Measurements from ENCODE around the gene LZTR1. TPM values are rescaled to one million over a fixed set of nuclear protein-coding genes. Genes with fewer than 3 reads are reported as not detected.
"Not testable (repeated sequence)": the region's sequence is repeated elsewhere in the genome, so short reads cannot be mapped to it uniquely, and the experiment has no call there.

LZTR1 gene
- total and polyA plus RNA-seq, 2 experiments from 2014 or later: 29.7 to 80.1 TPM

DNA sequence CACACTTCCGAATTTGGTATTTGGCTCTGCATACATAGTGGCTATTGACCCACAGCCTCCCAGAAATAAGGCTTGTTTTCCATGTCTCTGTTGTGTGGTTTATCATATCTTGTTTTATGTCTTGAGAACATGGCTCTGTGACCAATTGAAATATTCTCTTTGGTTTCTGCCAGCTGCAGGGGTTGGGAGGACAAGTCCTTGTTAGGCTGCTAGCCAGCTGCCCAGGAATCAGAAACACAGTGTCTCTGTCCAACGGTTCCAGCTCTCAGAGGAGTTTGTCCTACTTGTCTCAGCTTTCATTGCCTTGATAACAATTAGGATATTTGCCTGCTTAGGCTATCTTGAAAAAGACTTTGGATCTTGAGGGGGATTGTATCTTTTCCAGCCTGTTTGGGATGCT, 56.3 kb downstream of the LZTR1 start:
- no peak for TF ChIP-seq EZH2phosphoT487 (IDR thresholded peaks at IDR 0.05; ENCODE audit: insufficient read depth, low read depth)
- H2AFZ ChIP-seq: no peak overlapping the region; the same call in 1 of the 2 replicates
- peaks cover 23% of the 10 kb centered on the region for H3F3A ChIP-seq (ENCODE audit: insufficient read depth)
- peak; percentile 38 for DNase-seq
- H4K20me1 ChIP-seq (ENCODE audit: insufficient read depth): no peaks in the 10 kb centered on the region
- no peaks in the 10 kb centered on the region for H3K79me2 ChIP-seq (ENCODE audit: insufficient read depth)
- H3K4me2 ChIP-seq (ENCODE audit: unreplicated experiment): no peak overlapping the region
- 3 to 5% methylated on average over 2 of the region's 2 CpGs for WGBS, 2 experiments (ENCODE audit: low coverage in 1 of 2, low lambda C conversion rate in 2 of 2, missing lambda C conversion rate in 2 of 2)
- no peaks in the 10 kb centered on the region for H3K9me2 ChIP-seq (ENCODE audit: insufficient read depth)
- H3K27ac ChIP-seq: peak overlapping the region; percentile 70
- H3K36me3 ChIP-seq (ENCODE audit: low read depth): no peaks in the 10 kb centered on the region
- no peak overlapping the region for H3K9ac ChIP-seq
- peaks cover 23% of the 10 kb centered on the region for H3K4me1 ChIP-seq (ENCODE audit: insufficient read depth)
- no peaks in the 10 kb centered on the region for H3K9me3 ChIP-seq (ENCODE audit: low read depth)
- no peak overlapping the region for H3K4me3 ChIP-seq
- no peaks in the 10 kb centered on the region for H3K27me3 ChIP-seq (replicated peaks; ENCODE audit: insufficient read depth)
- in situ Hi-C loops (cut with MboI): no loop called here

- H2AFZ ChIP-seq; H3K36me3 ChIP-seq (ENCODE audit: low read depth); H3K27me3 ChIP-seq (replicated peaks; ENCODE audit: insufficient read depth); in situ Hi-C loops (cut with MboI); H3K9me3 ChIP-seq (ENCODE audit: low read depth); H3K27ac ChIP-seq; H4K20me1 ChIP-seq (ENCODE audit: insufficient read depth); H3K4me3 ChIP-seq; H3K4me2 ChIP-seq (ENCODE audit: unreplicated experiment); H3K79me2 ChIP-seq (ENCODE audit: insufficient read depth); DNase-seq; H3K9me2 ChIP-seq (ENCODE audit: insufficient read depth); H3K9ac ChIP-seq: not testable (repeated sequence)
- 93 to 95% methylated on average over 5 of the region's 5 CpGs for WGBS, 2 experiments (ENCODE audit: low coverage in 1 of 2, low lambda C conversion rate in 2 of 2, missing lambda C conversion rate in 2 of 2)
- Histone ChIP-seq H3K4me1 (ENCODE audit: insufficient read depth) (peaks cover 30% of the 10 kb centered on the region), H3F3A (ENCODE audit: insufficient read depth) (peaks cover 23% of the 10 kb centered on the region)
Measured at GRCh38 chr22:21039158-21039557, 57.1 kb downstream of the LZTR1 start.

- no peak overlapping the region for H3K9ac ChIP-seq
- DNase-seq: peak; percentile 80
- TF ChIP-seq EZH2 (IDR thresholded peaks at IDR 0.05; ENCODE audit: insufficient read depth, poor library complexity, severe bottlenecking) (no peak), EZH2phosphoT487 (IDR thresholded peaks at IDR 0.05; ENCODE audit: insufficient read depth, low read depth) (no peak)
- H3K4me1 ChIP-seq (ENCODE audit: insufficient read depth): peaks cover 43% of the 10 kb centered on the region
- no peak overlapping the region for H2AFZ ChIP-seq
- no peaks in the 10 kb centered on the region for H3K36me3 ChIP-seq (ENCODE audit: low read depth)
- WGBS, 2 experiments (ENCODE audit: low coverage in 1 of 2, low lambda C conversion rate in 2 of 2, missing lambda C conversion rate in 2 of 2): 60 to 63% methylated on average over 4 of the region's 4 CpGs
- peaks cover 23% of the 10 kb centered on the region for H3F3A ChIP-seq (ENCODE audit: insufficient read depth)
- no peaks in the 10 kb centered on the region for H3K9me3 ChIP-seq (ENCODE audit: low read depth)
- no peaks in the 10 kb centered on the region for H3K9me2 ChIP-seq (ENCODE audit: insufficient read depth)
- peak overlapping the region; percentile 2 for H3K4me2 ChIP-seq (ENCODE audit: unreplicated experiment)
- in situ Hi-C loops (cut with MboI): no loop called here
- H4K20me1 ChIP-seq (ENCODE audit: insufficient read depth): no peaks in the 10 kb centered on the region
- no peaks in the 10 kb centered on the region for H3K27me3 ChIP-seq (replicated peaks; ENCODE audit: insufficient read depth)
- H3K27ac ChIP-seq: peak overlapping the region; percentile 39; the same call in 1 of the 2 replicates
- H3K4me3 ChIP-seq: no peak overlapping the region
- no peaks in the 10 kb centered on the region for H3K79me2 ChIP-seq (ENCODE audit: insufficient read depth)
Measured at GRCh38 chr22:21041937-21042336, 59.8 kb downstream of the LZTR1 start.

DNA sequence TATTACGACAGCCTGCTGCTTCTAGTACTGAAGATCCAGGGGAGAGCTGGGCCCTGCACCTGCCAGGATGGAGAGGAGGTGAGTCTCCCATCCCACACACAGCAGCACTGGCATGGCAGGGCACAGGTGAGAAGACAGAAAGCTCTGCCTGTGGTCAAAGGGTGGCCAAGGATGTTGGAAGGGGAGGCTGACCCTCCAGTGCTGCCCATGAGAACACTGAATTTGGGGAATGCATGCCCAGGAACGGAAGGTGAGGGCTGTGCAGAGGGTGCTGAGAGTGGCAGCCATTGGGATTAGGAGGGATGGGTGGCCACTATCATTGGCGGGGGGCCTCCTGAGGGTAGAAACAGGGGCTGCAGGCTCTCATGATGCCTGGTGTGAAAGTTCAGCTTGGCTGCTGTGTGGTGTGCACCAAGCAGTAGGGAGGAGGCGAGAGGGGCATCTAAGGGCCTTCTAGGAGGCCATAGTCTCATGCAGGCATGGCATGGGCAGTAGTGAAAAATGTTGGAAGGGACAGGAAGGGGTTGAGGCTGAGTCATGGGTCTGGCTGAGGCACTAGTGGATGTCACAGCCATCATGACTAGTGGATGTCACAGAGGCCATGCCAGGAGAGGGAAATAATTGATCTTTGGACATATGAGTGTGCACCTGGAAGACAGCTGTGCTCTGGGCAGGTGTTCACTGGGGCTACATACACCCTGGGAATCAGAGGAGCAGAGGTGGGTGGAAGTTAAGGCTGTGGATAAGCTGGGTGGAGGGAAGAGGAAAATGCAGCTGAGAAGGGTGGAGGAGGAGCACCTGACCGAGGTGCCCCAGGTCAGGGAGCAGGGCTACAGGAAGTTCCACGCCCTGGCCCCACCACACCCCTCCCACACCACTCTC, 61.1 kb downstream of the LZTR1 start:
- Histone ChIP-seq H3K9me3 (ENCODE audit: low read depth) (no peaks in the 10 kb centered on the region), H3K4me3 (no peak overlapping the region), H3K27ac (no peak overlapping the region), H3K36me3 (ENCODE audit: low read depth) (no peaks in the 10 kb centered on the region), H3F3A (ENCODE audit: insufficient read depth) (peaks cover 14% of the 10 kb centered on the region), H3K4me2 (ENCODE audit: unreplicated experiment) (no peak overlapping the region), H3K79me2 (ENCODE audit: insufficient read depth) (no peaks in the 10 kb centered on the region), H3K9ac (no peak overlapping the region), H3K9me2 (ENCODE audit: insufficient read depth) (no peaks in the 10 kb centered on the region), H3K27me3 (replicated peaks; ENCODE audit: insufficient read depth) (no peaks in the 10 kb centered on the region), H4K20me1 (ENCODE audit: insufficient read depth) (no peaks in the 10 kb centered on the region), H3K4me1 (ENCODE audit: insufficient read depth) (peaks cover 35% of the 10 kb centered on the region), H2AFZ (no peak overlapping the region)
- WGBS, 2 experiments (ENCODE audit: low coverage in 1 of 2, low lambda C conversion rate in 2 of 2, missing lambda C conversion rate in 2 of 2): 84 to 95% methylated on average over 6 of the region's 6 CpGs
- in situ Hi-C loops (cut with MboI): no loop called here
- DNase-seq: peak; percentile 42
- TF ChIP-seq EZH2 (IDR thresholded peaks at IDR 0.05; ENCODE audit: insufficient read depth, poor library complexity, severe bottlenecking) (no peak), EZH2phosphoT487 (IDR thresholded peaks at IDR 0.05; ENCODE audit: insufficient read depth, low read depth) (no peak)

All from GM23248 (cell line).